RWPE2 (cell line): ENCODE results near the gene NDFIP2.

Source experiments
- ATAC-seq: fragments of 200-7000 bp; cut with Tn5 transposase; 3 replicates; pipeline ENCODE4 v1.9.1; 2021; ENCODE audit warnings: low read depth
- DNase-seq: peaks from one replicate; pipeline ENCODE4 v3.0.0-alpha.2; 2020; ENCODE audit warnings: low spot score
- H3K27ac ChIP-seq: fragments of 450-650 bp; 2 replicates; pipeline ENCODE4 v1.5.1; 2017; ENCODE audit warnings: mild to moderate bottlenecking; ENCODE audit not compliant: poor library complexity, severe bottlenecking
- H3K27me3 ChIP-seq: fragments of 250-450 bp; sonication (Bioruptor Pico); 2 replicates; pipeline ENCODE4 v1.5.1; 2021; ENCODE audit warnings: mild to moderate bottlenecking, moderate library complexity; ENCODE audit not compliant: insufficient read depth, poor library complexity, severe bottlenecking
- H3K36me3 ChIP-seq: fragments of 250-450 bp; sonication (Bioruptor Pico); 2 replicates; pipeline ENCODE4 v1.5.1; 2020; ENCODE audit warnings: low read depth, mild to moderate bottlenecking, moderate library complexity
- H3K4me1 ChIP-seq: fragments of 250-450 bp; sonication (Bioruptor Pico); 2 replicates; pipeline ENCODE4 v1.5.1; 2021; ENCODE audit warnings: mild to moderate bottlenecking, moderate library complexity; ENCODE audit not compliant: insufficient read depth, poor library complexity, severe bottlenecking
- H3K4me3 ChIP-seq: fragments of 250-450 bp; sonication (Bioruptor Pico); 2 replicates; pipeline ENCODE4 v1.5.1; 2021; ENCODE audit warnings: mild to moderate bottlenecking, moderate library complexity; ENCODE audit not compliant: severe bottlenecking
- H3K9me3 ChIP-seq: fragments of 250-450 bp; sonication (Bioruptor Pico); 2 replicates; pipeline ENCODE4 v1.5.1; 2021; ENCODE audit warnings: mild to moderate bottlenecking, moderate library complexity; ENCODE audit not compliant: severe bottlenecking
- CTCF ChIP-seq: fragments of 450-650 bp; IDR thresholded peaks from one replicate; pipeline ENCODE4 v1.5.1; 2017; ENCODE audit warnings: mild to moderate bottlenecking, moderate library complexity; ENCODE audit not compliant: poor library complexity, severe bottlenecking

NDFIP2 gene

GRCh38 chr13:79585033-79585432 lies 104.1 kb downstream of the NDFIP2 start:
- Histone ChIP-seq H3K27ac (no peak overlapping the region), H3K4me3 (no peak overlapping the region), H3K9me3 (peaks cover 2% of the 10 kb centered on the region), H3K27me3 (no peaks in the 10 kb centered on the region), H3K36me3 (no peaks in the 10 kb centered on the region), H3K4me1 (peaks cover 8% of the 10 kb centered on the region)
- no peak for ATAC-seq
- DNase-seq, result no peak
- TF ChIP-seq CTCF, result no peak

GRCh38 chr13:79589603-79590393 lies 108.8 kb downstream of the NDFIP2 start:
- Histone ChIP-seq H3K4me3 (peak overlapping the region; percentile 11), H3K27me3 (no peaks in the 10 kb centered on the region), H3K9me3 (peaks cover 2% of the 10 kb centered on the region), H3K36me3 (no peaks in the 10 kb centered on the region), H3K27ac (peak overlapping the region; percentile 76), H3K4me1 (peaks cover 19% of the 10 kb centered on the region)
- ATAC-seq (peak; percentile 78), DNase-seq (no peak)
- TF ChIP-seq CTCF, result no peak

GRCh38 chr13:79590394-79590676 lies 109.4 kb downstream of the NDFIP2 start:
- DNase-seq (no peak), ATAC-seq (no peak)
- TF ChIP-seq CTCF, result no peak
- Histone ChIP-seq H3K9me3 (peaks cover 2% of the 10 kb centered on the region), H3K27me3 (no peaks in the 10 kb centered on the region), H3K4me3 (no peak overlapping the region), H3K27ac (peak overlapping the region; percentile 76), H3K36me3 (no peaks in the 10 kb centered on the region), H3K4me1 (peaks cover 19% of the 10 kb centered on the region)

GRCh38 chr13:79591493-79591892 lies 110.5 kb downstream of the NDFIP2 start:
- DNase-seq, result no peak
- Histone ChIP-seq H3K27me3 (no peaks in the 10 kb centered on the region), H3K4me1 (peaks cover 19% of the 10 kb centered on the region), H3K9me3 (peaks cover 2% of the 10 kb centered on the region), H3K4me3 (no peak overlapping the region), H3K27ac (peak overlapping the region; percentile 76), H3K36me3 (no peaks in the 10 kb centered on the region)
- ATAC-seq, result no peak
- TF ChIP-seq CTCF, result no peak

GRCh38 chr13:79593121-79593520 lies 112.2 kb downstream of the NDFIP2 start:
- ATAC-seq (no peak), DNase-seq (no peak)
- Histone ChIP-seq H3K9me3 (no peaks in the 10 kb centered on the region), H3K36me3 (no peaks in the 10 kb centered on the region), H3K27ac (no peak overlapping the region), H3K27me3 (no peaks in the 10 kb centered on the region), H3K4me1 (peaks cover 19% of the 10 kb centered on the region), H3K4me3 (no peak overlapping the region)
- no peak for TF ChIP-seq CTCF
